HG03439 (cell line): ENCODE results near the gene ZMIZ1.

Source experiments
- ATAC-seq: cut with Tn5 transposase; IDR thresholded peaks from one replicate; pipeline ENCODE4 v1.9.1; 2021; ENCODE audit warnings: mild to moderate bottlenecking, moderate library complexity; ENCODE audit not compliant: unreplicated experiment

ZMIZ1 gene

GRCh38 chr10:79131836-79132631 lies 63.3 kb downstream of the ZMIZ1 start:
- ATAC-seq, result no peak

GRCh38 chr10:79132681-79133381 lies 64.1 kb downstream of the ZMIZ1 start:
- ATAC-seq, result no peak

- ATAC-seq, result no peak
These were observed 64.7 kb downstream of the ZMIZ1 start for GRCh38 chr10:79133416-79133815.

GRCh38 chr10:79135790-79136189 lies 67.0 kb downstream of the ZMIZ1 start:
- no peak for ATAC-seq

- no peak for ATAC-seq
These were observed 67.7 kb downstream of the ZMIZ1 start for GRCh38 chr10:79136236-79137005.

GRCh38 chr10:79137300-79137756 lies 68.6 kb downstream of the ZMIZ1 start:
- no peak for ATAC-seq

GRCh38 chr10:79137826-79138225 lies 69.1 kb downstream of the ZMIZ1 start:
- ATAC-seq, result no peak

GRCh38 chr10:79138449-79139123 lies 69.8 kb downstream of the ZMIZ1 start:
- ATAC-seq, result no peak

GRCh38 chr10:79139124-79139835 lies 70.5 kb downstream of the ZMIZ1 start:
- ATAC-seq, result no peak

- ATAC-seq, result no peak
These were observed 71.5 kb downstream of the ZMIZ1 start for GRCh38 chr10:79140085-79140793.

GRCh38 chr10:79140855-79141254 lies 72.1 kb downstream of the ZMIZ1 start:
- no peak for ATAC-seq

GRCh38 chr10:79142064-79142491 lies 73.3 kb downstream of the ZMIZ1 start:
- ATAC-seq, result no peak

GRCh38 chr10:79142522-79143309 lies 74.0 kb downstream of the ZMIZ1 start:
- no peak for ATAC-seq

- ATAC-seq, result no peak
These were observed 75.1 kb downstream of the ZMIZ1 start for GRCh38 chr10:79143879-79144278.

GRCh38 chr10:79144351-79145173 lies 75.8 kb downstream of the ZMIZ1 start:
- ATAC-seq, result no peak

- ATAC-seq, result no peak
These were observed 76.4 kb downstream of the ZMIZ1 start for GRCh38 chr10:79145174-79145483.

- ATAC-seq, result no peak
These were observed 77.0 kb downstream of the ZMIZ1 start for GRCh38 chr10:79145517-79146470.
